Smooth muscle cell (in vitro differentiated cells): ENCODE results near the gene OR2AJ1. TPM values are rescaled to one million over a fixed set of nuclear protein-coding genes. Genes with fewer than 3 reads are reported as not detected.

Experiments
- DNase-seq: peaks from one replicate; lab custom pipeline; 2025; ENCODE audit not compliant: unreplicated experiment; lab: John Stamatoyannopoulos, UW
- H2AFZ ChIP-seq: fragments of 200-600 bp; sonication (generic); 2 replicates; pipeline ENCODE4 v1.6.0; 2016; ENCODE audit warnings: antibody characterized with exemption, low read depth, mild to moderate bottlenecking
- H3F3A ChIP-seq: fragments of 200-600 bp; sonication (generic); 2 replicates; pipeline ENCODE4 v1.6.0; 2017; ENCODE audit warnings: antibody characterized with exemption, low read depth
- H3K27ac ChIP-seq: fragments of 200-600 bp; sonication (generic); 2 replicates; pipeline ENCODE4 v1.5.1; 2016; ENCODE audit warnings: low read depth, mild to moderate bottlenecking
- H3K27me3 ChIP-seq: fragments of 200-600 bp; sonication (generic); 2 replicates; pipeline ENCODE4 v1.6.1; 2016; ENCODE audit warnings: low read depth, mild to moderate bottlenecking
- H3K36me3 ChIP-seq: fragments of 200-600 bp; sonication (generic); 2 replicates; pipeline ENCODE4 v1.5.1; 2016; ENCODE audit warnings: low read depth
- H3K4me1 ChIP-seq: fragments of 200-600 bp; sonication (generic); 2 replicates; pipeline ENCODE4 v1.5.1; 2016; ENCODE audit warnings: low read depth
- H3K4me2 ChIP-seq: fragments of 200-600 bp; sonication (generic); 2 replicates; pipeline ENCODE4 v1.6.0; 2016; ENCODE audit warnings: mild to moderate bottlenecking
- H3K4me3 ChIP-seq: fragments of 200-600 bp; sonication (generic); 2 replicates; pipeline ENCODE4 v1.5.1; 2016; ENCODE audit warnings: mild to moderate bottlenecking
- H3K79me2 ChIP-seq: fragments of 200-600 bp; sonication (generic); 2 replicates; pipeline ENCODE4 v1.6.0; 2016; ENCODE audit warnings: low read depth, mild to moderate bottlenecking
- H3K9ac ChIP-seq: fragments of 200-600 bp; sonication (generic); 2 replicates; pipeline ENCODE4 v1.6.0; 2016; ENCODE audit warnings: low read depth
- H3K9me3 ChIP-seq: fragments of 200-600 bp; sonication (generic); replicated peaks from 2 replicates; pipeline ENCODE4 v1.5.1; 2016; ENCODE audit warnings: low read depth
- H4K20me1 ChIP-seq: fragments of 200-600 bp; sonication (generic); 2 replicates; pipeline ENCODE4 v1.6.0; 2016; ENCODE audit warnings: low read depth
- CTCF ChIP-seq: fragments of 200-600 bp; sonication (generic); IDR thresholded peaks from 2 replicates; pipeline ENCODE4 v1.5.1; 2017; ENCODE audit warnings: borderline replicate concordance, mild to moderate bottlenecking, antibody characterized with exemption; ENCODE audit not compliant: insufficient read depth, poor library complexity, severe bottlenecking
- WGBS: methylation state at CpG from one replicate; pipeline ENCODE4 v1.1.7; 2016; ENCODE audit warnings: low lambda C conversion rate; 5-methylcytosine and 5-hydroxymethylcytosine counted together
- polyA plus RNA-seq: library from polyadenylated mRNA; unstranded; fragments of >200 nt; fragmentation: Nextera tagmentation; extraction: Ambion mirVana; gene quantifications from 2 replicates; pipeline ENCODE4 v1.2.1, GENCODE V29; 2016
- total RNA-seq: library from RNA; depleted of rRNA; stranded (reverse); fragments of >200 nt; gene quantifications from 2 replicates; pipeline ENCODE4 v1.2.3, GENCODE V29; 2014

OR2AJ1 gene
- total and polyA plus RNA-seq, 2 experiments from 2014 or later = not detected

- Histone ChIP-seq H3K79me2 (no peaks in the 10 kb centered on the region), H3K27ac (no peak overlapping the region), H3K9me3 (peaks cover 6% of the 10 kb centered on the region), H2AFZ (no peak overlapping the region), H3K27me3 (no peaks in the 10 kb centered on the region), H3K4me3 (no peak overlapping the region), H3K4me1 (no peaks in the 10 kb centered on the region), H3K9ac (no peak overlapping the region), H4K20me1 (no peaks in the 10 kb centered on the region), H3K4me2 (no peak overlapping the region), H3F3A (no peaks in the 10 kb centered on the region), H3K36me3 (no peaks in the 10 kb centered on the region)
- DNase-seq = no peak
- WGBS = 80% methylated on average over 1 of the region's 1 CpG
- TF ChIP-seq CTCF = no peak
Observed at GRCh38 chr1:247953408-247953807, 28.7 kb downstream of the OR2AJ1 start.

- no peaks in the 10 kb centered on the region for H3F3A ChIP-seq
- peaks cover 4% of the 10 kb centered on the region for H3K9me3 ChIP-seq
- H3K79me2 ChIP-seq = no peaks in the 10 kb centered on the region
- no peak for TF ChIP-seq CTCF
- H3K4me1 ChIP-seq = no peaks in the 10 kb centered on the region
- H3K27me3 ChIP-seq = no peaks in the 10 kb centered on the region
- no peaks in the 10 kb centered on the region for H3K36me3 ChIP-seq
- H3K9ac ChIP-seq = no peak overlapping the region
- no peak overlapping the region for H2AFZ ChIP-seq
- no peak overlapping the region for H3K4me3 ChIP-seq
- no peak overlapping the region for H3K27ac ChIP-seq
- no peak for DNase-seq
- no peak overlapping the region for H3K4me2 ChIP-seq
- H4K20me1 ChIP-seq = no peaks in the 10 kb centered on the region
- WGBS = 26% methylated on average over 3 of the region's 3 CpGs
Observed at GRCh38 chr1:247961791-247962190, 37.1 kb downstream of the OR2AJ1 start.

- no peak overlapping the region for H2AFZ ChIP-seq
- H3K36me3 ChIP-seq = no peaks in the 10 kb centered on the region
- no peak for DNase-seq
- H3K27me3 ChIP-seq = no peaks in the 10 kb centered on the region
- no peak overlapping the region for H3K4me3 ChIP-seq
- H3K9me3 ChIP-seq = peaks cover 6% of the 10 kb centered on the region
- no peaks in the 10 kb centered on the region for H4K20me1 ChIP-seq
- H3K79me2 ChIP-seq = no peaks in the 10 kb centered on the region
- H3K4me2 ChIP-seq = no peak overlapping the region
- 60% methylated on average over 4 of the region's 4 CpGs for WGBS
- TF ChIP-seq CTCF = no peak
- no peak overlapping the region for H3K27ac ChIP-seq
- no peak overlapping the region for H3K9ac ChIP-seq
- H3K4me1 ChIP-seq = no peaks in the 10 kb centered on the region
- no peaks in the 10 kb centered on the region for H3F3A ChIP-seq
Observed at GRCh38 chr1:247962911-247963588, 38.4 kb downstream of the OR2AJ1 start.

- 60% methylated on average over 2 of the region's 2 CpGs for WGBS
- Histone ChIP-seq H3K4me3 (no peak within 1 kb of the TSS), H3K36me3 (no peaks in the 10 kb centered on the region), H3K4me2 (no peak within 1 kb of the TSS), H3K27ac (no peak within 1 kb of the TSS), H3K9ac (no peak within 1 kb of the TSS), H3K9me3 (peaks cover 6% of the 10 kb centered on the region), H3K79me2 (no peaks in the 10 kb centered on the region), H3K27me3 (no peaks in the 10 kb centered on the region), H4K20me1 (no peaks in the 10 kb centered on the region), H3K4me1 (no peaks in the 10 kb centered on the region), H2AFZ (no peak within 1 kb of the TSS), H3F3A (no peaks in the 10 kb centered on the region)
- DNase-seq = no peak
- TF ChIP-seq CTCF = no peak
Observed at GRCh38 chr1:247964933-247965332, 40.2 kb downstream of the OR2AJ1 start, which contains the start of gene OR2AK2. TSS of gene OR2AK2 (plus strand) at chr1:247965233. CDS start at chr1:247965377, 144 bp downstream.
